HG02678 (cell line): ENCODE results near the gene LYST.
A peak's percentile ranks its signal among the peaks of the same experiment; 100 is the strongest.
"Not testable (repeated sequence)": the region's sequence is repeated elsewhere in the genome, so short reads cannot be mapped to it uniquely, and the experiment has no call there.

ENCODE experiments used
- ATAC-seq: cut with Tn5 transposase; IDR thresholded peaks from one replicate; pipeline ENCODE4 v1.9.1; 2021; ENCODE audit warnings: mild to moderate bottlenecking, moderate library complexity; ENCODE audit not compliant: unreplicated experiment

Gene LYST

GRCh38 chr1:235639226-235640205 is 227.2 kb downstream of the LYST start:
- no peak for ATAC-seq

GRCh38 chr1:235638612-235639011 is 228.1 kb downstream of the LYST start:
- ATAC-seq: not testable (repeated sequence)

GRCh38 chr1:235637756-235638534 is 228.8 kb downstream of the LYST start:
- no peak for ATAC-seq

- no peak for ATAC-seq
These were observed 230.6 kb downstream of the LYST start for GRCh38 chr1:235635938-235636662.

GRCh38 chr1:235632506-235633401 is 234.0 kb downstream of the LYST start:
- ATAC-seq: peak; percentile 85

- no peak for ATAC-seq
These were observed 234.9 kb downstream of the LYST start for GRCh38 chr1:235631816-235632215.

GRCh38 chr1:235628316-235629005 is 238.2 kb downstream of the LYST start:
- no peak for ATAC-seq

GRCh38 chr1:235625831-235626230 is 240.9 kb downstream of the LYST start:
- no peak for ATAC-seq

GRCh38 chr1:235625340-235625739 is 241.4 kb downstream of the LYST start:
- ATAC-seq: no peak

- ATAC-seq: no peak
These were observed 241.9 kb downstream of the LYST start for GRCh38 chr1:235624721-235625333.

GRCh38 chr1:235622936-235623779 is 243.5 kb downstream of the LYST start:
- no peak for ATAC-seq

- ATAC-seq: not testable (repeated sequence)
These were observed 247.6 kb downstream of the LYST start for GRCh38 chr1:235619149-235619548.

- no peak for ATAC-seq
These were observed 248.9 kb downstream of the LYST start for GRCh38 chr1:235617808-235618207.

GRCh38 chr1:235617140-235617539 is 249.6 kb downstream of the LYST start:
- ATAC-seq: no peak

GRCh38 chr1:235614442-235614954 is 252.2 kb downstream of the LYST start:
- no peak for ATAC-seq

GRCh38 chr1:235613602-235614001 is 253.1 kb downstream of the LYST start:
- no peak for ATAC-seq

GRCh38 chr1:235612761-235613160 is 253.9 kb downstream of the LYST start:
- no peak for ATAC-seq
